Raji (cell line): ENCODE data around the gene SELENOV.

Source experiments
- POLR2A ChIP-seq: IDR thresholded peaks from 2 replicates; pipeline ENCODE4 v1.6.1; 2011; ENCODE audit warnings: low read depth, low read length, control low read depth; ENCODE audit not compliant: insufficient read depth

The SELENOV gene

DNA sequence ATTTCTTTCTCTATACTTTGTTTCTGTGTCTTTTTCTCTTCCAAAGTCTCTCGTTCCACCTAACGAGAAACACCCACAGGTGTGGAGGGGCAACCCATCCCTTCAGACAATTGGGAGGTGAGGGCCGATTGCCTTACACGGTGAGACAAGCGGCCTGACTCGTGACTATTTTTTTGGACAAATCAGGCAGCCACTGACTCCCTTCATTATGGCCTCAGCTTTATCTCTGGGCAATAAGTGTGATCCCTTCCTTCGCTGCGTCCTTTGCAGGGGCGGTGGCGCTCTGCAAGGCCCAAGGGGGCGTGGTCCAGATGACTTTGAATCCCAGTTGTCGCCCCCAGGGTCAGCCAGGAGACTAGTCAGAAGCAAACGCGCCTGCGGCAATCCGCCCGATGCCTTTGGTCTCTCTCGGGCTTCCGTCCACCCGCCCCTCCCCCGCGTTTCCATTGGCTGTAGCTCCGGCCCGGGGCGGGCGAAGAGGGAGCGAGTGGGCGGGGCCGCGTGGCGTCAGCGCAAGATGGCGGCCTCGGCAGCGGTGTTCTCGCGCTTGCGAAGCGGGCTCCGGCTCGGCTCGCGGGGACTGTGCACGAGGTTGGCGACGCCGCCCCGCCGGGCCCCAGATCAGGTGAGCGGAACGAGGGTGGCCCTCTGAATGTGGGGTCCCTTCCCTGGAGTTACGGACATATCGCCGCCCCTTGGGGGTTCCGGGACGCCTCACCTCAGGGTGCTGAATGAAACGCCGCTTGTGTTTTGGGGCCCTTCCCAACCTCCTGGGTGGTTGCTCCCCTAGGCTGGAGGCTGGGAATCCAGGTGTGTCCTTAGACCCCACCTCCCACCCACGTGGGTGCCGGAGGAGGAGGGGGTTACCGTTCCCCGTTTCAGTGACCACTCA is 34.4 kb upstream of the SELENOV start, which contains the start of gene TIMM50:
TSS of gene TIMM50 (plus strand) at position 502 of the 892 bp plus-strand sequence. CDS start at position 518, 16 bp downstream.
- peak; percentile 84 for TF ChIP-seq POLR2A

DNA sequence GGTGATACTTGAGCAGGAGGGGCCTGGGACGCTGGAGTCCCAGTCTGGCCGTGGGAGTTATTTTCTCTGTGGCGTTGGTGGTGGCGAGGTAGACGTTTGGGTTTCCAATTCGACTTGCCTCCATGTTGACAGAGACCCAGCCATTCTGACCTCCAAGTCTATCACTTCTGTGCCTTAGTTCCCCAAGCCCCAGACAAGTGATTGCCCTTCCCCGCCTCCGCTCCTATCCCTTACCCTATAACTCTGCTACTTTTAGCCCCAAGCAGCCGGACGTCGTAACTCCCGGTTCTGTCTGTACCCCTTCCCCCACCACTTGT is 33.8 kb upstream of the SELENOV start:
- no peak for TF ChIP-seq POLR2A

DNA sequence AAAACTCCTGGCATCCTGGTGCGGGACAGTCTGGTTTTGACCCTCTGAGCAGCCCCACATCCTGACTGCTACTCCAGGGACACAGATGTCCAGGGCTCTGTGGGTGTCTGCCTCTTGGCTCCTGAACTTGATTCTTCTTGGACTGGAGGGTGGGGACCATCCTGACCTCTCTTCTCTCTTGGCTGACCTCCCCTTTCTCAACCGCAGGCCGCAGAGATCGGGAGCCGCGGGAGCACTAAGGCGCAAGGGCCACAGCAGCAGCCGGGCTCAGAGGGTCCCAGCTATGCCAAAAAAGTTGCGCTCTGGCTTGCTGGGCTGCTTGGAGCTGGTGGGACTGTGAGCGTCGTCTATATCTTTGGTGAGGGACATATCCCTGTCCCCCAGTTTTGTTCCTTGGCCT is 33.3 kb upstream of the SELENOV start:
- no peak for TF ChIP-seq POLR2A

DNA sequence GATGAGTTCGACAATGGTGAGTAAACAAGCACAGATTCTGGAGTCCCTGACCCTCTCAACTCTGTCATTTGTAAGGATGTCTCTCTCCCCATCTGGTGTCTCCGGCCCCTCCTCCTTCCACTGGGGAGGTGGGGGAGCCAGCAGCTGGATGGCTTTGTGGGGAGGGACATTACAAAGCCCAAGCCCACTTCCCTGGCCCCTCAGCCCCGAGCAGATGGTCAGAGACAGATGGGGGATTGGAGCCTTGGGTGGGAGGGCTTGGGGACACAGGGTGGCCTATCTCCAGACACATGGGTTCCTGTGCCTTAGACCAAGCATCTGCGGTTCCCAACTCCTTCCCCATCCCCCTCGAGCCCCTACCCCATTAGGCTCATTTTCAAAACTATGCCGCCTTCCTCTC is 31.8 kb upstream of the SELENOV start:
- TF ChIP-seq POLR2A: no peak

DNA sequence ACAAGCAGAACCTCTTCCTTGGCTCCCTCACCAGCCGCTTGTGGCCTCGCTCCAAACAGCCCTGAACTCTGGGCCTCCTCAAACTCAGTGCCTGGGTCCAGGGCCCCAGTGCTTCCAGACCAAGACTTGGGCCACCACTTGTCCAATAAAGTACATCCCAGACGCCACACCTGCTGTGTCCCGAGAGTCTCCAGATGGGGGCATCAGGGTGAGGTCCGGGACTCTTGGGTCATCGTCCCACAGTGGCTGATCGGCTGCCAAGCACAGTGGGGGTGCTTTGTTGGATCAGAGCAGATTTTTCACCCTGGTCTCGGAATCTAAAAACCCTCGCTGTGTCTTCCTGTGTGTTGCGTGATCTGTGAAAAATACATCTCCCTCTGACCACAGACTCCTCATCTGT is 25.2 kb upstream of the SELENOV start:
- TF ChIP-seq POLR2A: no peak

DNA sequence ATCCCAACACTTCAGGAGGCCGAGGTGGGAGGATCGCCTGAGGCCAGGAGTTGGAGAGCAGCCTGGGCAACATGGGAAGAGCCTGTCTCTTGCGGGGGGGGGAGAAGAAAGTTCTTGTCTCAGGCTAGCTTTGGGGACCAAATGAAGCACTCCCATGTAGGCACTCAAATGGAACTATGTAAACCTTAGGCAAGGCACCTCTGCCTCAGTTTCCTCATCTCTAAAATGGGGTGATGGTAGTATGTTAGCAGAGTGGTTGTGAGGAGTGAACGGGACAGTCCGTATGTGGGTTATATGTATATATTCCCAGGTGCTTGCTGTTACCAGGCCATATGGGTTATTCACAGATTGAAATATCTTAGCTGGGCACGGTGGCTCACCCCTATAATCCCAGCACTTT is 22.7 kb upstream of the SELENOV start:
- TF ChIP-seq POLR2A: no peak

DNA sequence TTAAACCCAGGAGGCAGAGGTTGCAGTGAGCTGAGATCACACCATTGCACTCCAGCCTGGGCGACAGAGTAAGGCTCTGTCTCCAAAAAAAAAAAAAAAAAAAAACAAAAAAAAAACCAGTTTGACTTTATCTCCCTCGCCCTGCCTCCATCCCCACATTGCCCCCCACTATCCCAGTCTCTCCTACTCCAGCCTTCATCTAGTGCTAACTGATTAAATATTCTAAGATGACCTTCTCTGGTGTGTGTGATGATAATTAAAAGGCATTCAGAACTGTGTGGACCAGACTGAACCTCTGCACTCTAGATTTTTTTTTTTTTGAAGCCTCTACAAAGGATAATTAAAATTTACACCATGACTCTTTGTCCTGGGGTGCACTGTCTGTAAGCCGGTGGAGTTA is 22.2 kb upstream of the SELENOV start:
- no peak for TF ChIP-seq POLR2A

DNA sequence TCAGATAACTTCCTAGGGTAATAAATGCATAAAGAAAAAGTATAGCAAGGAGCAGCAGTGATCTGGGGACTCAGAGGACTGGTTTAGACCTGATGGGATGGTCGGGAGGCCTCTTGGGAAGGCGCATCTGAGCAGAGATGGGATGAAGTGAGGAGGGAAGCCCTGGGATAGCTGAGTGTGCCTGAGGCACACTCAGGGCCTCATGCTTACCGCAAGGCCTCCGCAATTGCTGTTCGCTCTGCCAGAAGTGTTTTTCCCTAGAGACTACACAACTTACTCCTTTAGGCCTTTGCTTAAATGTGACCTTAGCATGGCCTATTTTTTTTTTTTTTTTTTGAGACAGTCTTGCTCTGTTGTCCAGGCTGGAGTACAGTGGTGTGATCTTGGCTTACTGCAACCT is 20.3 kb upstream of the SELENOV start:
- no peak for TF ChIP-seq POLR2A

DNA sequence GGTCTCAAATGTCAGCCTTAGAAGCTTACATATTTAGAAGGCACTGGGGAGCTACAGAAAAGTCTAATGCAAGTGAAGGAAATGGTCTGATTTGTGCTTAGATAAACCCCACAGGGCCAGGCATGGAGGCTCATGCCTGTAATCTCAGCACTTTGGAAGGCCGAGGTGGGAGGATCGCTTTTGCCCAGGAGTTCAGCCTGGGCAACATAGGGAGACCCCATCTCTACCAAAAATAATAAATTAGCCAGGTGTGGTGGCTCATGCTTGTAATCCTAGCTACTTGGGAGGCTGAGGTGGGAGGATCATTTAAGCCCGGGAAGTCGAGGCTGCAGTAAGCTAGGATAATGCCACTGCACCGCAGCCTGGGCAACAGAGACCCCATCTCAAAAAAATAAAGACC is 18.9 kb upstream of the SELENOV start:
- no peak for TF ChIP-seq POLR2A

DNA sequence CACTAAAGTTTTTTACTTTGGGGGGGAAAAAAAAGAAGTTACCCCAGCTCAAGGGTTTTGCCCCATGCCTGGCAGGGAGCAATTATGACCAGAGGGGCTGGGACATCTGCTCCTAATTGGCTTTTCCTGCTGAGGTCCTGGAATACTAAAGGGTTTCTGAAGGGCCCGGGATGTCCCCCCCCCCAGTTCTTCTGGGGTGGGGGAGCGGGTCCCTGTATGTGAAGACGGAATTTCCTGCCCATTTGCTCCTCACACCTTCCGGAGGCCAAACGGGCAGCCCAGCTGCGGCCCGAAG is 17.3 kb upstream of the SELENOV start:
- no peak for TF ChIP-seq POLR2A

DNA sequence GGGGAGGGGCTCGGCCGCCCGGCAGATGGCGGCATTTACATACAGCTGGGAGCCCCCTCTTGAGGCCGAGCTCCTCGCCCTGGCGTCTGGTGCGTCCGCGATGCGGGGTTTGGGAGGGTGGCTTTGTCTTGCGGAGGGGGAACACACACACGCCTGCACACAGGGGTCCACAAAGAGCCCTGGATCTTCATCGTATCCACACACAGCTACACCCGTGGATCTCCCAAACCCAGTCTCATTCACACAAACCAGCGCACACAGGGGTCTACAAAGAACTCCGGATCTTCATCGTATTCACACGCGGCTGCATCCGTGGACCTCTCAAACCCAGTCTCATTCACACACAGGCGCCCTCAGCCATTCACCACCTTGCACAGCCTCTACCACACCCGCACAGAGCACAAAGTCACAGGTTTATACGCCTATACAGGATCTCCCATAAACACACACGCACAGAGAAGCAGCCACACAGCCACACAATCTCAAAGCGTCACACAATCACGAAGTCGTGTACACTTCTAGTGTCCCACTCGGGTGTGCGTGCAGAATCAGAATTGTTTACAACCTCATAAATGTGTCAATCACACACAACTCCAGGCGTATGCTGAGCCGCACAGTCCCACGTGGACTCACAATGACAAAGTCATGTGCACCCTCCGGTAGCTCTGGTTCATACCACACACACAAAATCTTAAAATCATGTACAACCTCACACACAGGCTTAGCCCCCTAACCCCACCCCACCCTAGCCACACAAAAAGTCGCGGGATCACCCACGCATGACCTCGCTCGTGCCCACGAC is 16.7 kb upstream of the SELENOV start:
- peak; percentile 46; the same call in 1 of the 2 replicates for TF ChIP-seq POLR2A

DNA sequence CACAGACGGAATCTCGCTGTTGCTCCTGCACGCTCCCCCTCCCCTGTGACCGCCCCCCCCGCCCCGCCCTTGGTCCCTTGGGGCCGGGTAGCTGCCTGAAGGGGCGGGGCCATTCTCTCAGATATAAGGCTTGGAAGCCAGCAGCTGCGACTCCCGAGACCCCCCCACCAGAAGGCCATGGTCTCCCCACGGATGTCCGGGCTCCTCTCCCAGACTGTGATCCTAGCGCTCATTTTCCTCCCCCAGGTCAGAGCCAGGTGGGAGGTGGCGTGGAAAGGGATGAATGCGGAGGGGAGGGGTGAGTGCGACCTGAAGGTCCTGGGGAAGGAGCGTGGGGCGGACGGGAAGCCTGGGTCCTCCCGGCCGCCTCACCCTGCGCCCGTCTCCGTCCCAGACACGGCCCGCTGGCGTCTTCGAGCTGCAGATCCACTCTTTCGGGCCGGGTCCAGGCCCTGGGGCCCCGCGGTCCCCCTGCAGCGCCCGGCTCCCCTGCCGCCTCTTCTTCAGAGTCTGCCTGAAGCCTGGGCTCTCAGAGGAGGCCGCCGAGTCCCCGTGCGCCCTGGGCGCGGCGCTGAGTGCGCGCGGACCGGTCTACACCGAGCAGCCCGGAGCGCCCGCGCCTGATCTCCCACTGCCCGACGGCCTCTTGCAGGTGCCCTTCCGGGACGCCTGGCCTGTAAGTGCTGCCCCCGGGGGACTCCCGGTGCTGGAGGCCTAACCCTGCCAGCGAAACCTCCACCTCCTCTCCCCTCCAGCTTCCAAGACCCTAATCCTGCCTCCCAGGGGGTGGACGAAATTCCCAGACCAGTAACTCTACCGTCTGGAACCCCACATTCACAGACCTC is 15.9 kb upstream of the SELENOV start, which contains the start of gene DLL3:
TSS of gene DLL3 (plus strand) at position 150 of the 845 bp plus-strand sequence. CDS start at position 178, 28 bp downstream.
- no peak for TF ChIP-seq POLR2A

DNA sequence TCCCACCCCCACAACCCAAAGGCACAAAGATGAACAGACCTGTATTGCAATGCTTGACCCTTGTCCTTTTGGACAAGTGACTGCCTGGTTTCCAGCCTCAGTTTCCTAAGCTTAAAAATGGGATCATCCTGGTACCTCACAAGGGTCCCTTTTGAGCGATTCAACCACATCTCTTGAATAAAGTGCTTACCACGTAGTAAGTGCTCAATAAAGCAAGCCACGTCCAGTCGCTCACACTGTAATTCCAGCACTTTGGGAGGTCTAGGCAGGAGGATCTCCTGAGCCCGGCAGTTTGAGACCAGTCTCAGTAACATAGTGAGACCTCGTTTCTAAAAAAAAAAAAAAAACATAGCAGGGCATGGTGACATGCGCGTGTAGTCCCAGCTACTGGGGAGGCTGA is 15.0 kb upstream of the SELENOV start:
- TF ChIP-seq POLR2A: no peak

DNA sequence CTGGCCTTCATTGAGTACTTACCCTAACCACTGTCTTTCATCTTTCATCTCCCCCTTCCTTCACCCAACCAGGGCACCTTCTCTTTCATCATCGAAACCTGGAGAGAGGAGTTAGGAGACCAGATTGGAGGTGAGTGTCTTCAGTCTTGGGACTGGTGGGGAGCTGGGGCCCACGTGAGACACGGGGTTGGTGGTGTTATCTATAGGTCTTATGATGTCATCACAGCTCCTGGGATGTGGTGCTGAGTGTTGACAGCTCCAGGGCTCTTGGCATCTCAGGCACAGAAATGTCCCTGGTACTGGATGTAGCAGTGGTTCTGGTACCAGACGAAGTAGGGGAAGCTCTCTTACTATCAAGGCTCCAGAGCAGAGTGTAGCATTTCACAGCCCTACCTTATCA is 14.4 kb upstream of the SELENOV start:
- no peak for TF ChIP-seq POLR2A

DNA sequence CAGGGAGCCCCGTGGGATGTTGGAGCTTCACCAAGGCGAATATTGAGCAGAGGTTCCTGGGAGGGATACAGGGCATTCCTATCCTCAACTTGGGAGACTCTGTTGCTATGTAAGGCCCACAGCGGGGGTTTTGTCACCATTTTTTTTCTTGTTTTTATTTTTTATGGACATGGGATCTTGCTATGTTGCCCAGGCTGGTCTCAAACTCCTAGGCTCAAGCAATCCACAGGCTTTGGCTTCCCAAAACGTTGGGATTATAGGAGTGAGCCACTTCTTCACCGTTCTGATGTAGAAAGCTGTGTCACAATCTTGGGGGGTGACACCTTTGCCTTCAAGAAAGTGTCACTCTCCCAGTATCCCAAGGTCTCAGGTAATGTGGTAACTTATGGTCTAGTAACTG is 13.6 kb upstream of the SELENOV start:
- no peak for TF ChIP-seq POLR2A
